HEK293 (cell line): ENCODE data around the gene SLC13A3.

Source experiments
- CTCF ChIP-seq: fragments of 450-650 bp; formaldehyde crosslinking; IDR thresholded peaks from 2 replicates; pipeline ENCODE4 v1.5.1; 2016; ENCODE audit warnings: missing biosample characterization, missing genetic modification characterization
- HOXA7 ChIP-seq: sonication (generic); formaldehyde crosslinking; IDR thresholded peaks from 2 replicates; pipeline ENCODE4 v1.8.1; 2022; ENCODE audit warnings: missing genetic modification reagents, borderline replicate concordance
- SP3 ChIP-seq: fragments of 450-650 bp; formaldehyde crosslinking; IDR thresholded peaks from 2 replicates; pipeline ENCODE4 v1.5.1; 2016; ENCODE audit warnings: missing biosample characterization, missing genetic modification characterization
- YY1 ChIP-seq: fragments of 450-650 bp; formaldehyde crosslinking; IDR thresholded peaks from 2 replicates; pipeline ENCODE4 v1.5.1; 2018; ENCODE audit warnings: missing biosample characterization, missing genetic modification characterization
- ZFP37 ChIP-seq: fragments of 450-650 bp; formaldehyde crosslinking; IDR thresholded peaks from 2 replicates; pipeline ENCODE4 v1.5.1; 2016; ENCODE audit warnings: missing biosample characterization, missing genetic modification characterization
- ZNF140 ChIP-seq: fragments of 450-650 bp; formaldehyde crosslinking; IDR thresholded peaks from 2 replicates; pipeline ENCODE4 v1.5.1; 2016; ENCODE audit warnings: missing biosample characterization, missing genetic modification characterization
- ZNF16 ChIP-seq: fragments of 450-650 bp; formaldehyde crosslinking; IDR thresholded peaks from 2 replicates; pipeline ENCODE4 v1.5.1; 2016; ENCODE audit warnings: low read depth, missing biosample characterization, missing genetic modification characterization
- ZNF394 ChIP-seq: fragments of 450-650 bp; formaldehyde crosslinking; IDR thresholded peaks from 2 replicates; pipeline ENCODE4 v1.5.1; 2016; ENCODE audit warnings: missing biosample characterization, missing genetic modification characterization, mild to moderate bottlenecking, moderate library complexity, borderline replicate concordance
- ZNF473 ChIP-seq: fragments of 450-650 bp; formaldehyde crosslinking; IDR thresholded peaks from 2 replicates; pipeline ENCODE4 v1.5.1; 2017; ENCODE audit warnings: missing biosample characterization, missing genetic modification characterization
- TF ChIP-seq, protein P1 (sequence below): fragments of 450-650 bp; formaldehyde crosslinking; IDR thresholded peaks from 2 replicates; pipeline ENCODE4 v1.5.1; 2016; ENCODE audit warnings: missing biosample characterization, missing genetic modification characterization
- TF ChIP-seq, protein P2 (sequence below): fragments of 450-650 bp; formaldehyde crosslinking; IDR thresholded peaks from 2 replicates; pipeline ENCODE4 v1.5.1; 2016; ENCODE audit warnings: missing biosample characterization, missing genetic modification characterization

- no peak for TF ChIP-seq ZNF16 (tag by site-specific recombination)
- no peak for TF ChIP-seq ZNF140 (tag by site-specific recombination)
- TF ChIP-seq, protein P1, sequence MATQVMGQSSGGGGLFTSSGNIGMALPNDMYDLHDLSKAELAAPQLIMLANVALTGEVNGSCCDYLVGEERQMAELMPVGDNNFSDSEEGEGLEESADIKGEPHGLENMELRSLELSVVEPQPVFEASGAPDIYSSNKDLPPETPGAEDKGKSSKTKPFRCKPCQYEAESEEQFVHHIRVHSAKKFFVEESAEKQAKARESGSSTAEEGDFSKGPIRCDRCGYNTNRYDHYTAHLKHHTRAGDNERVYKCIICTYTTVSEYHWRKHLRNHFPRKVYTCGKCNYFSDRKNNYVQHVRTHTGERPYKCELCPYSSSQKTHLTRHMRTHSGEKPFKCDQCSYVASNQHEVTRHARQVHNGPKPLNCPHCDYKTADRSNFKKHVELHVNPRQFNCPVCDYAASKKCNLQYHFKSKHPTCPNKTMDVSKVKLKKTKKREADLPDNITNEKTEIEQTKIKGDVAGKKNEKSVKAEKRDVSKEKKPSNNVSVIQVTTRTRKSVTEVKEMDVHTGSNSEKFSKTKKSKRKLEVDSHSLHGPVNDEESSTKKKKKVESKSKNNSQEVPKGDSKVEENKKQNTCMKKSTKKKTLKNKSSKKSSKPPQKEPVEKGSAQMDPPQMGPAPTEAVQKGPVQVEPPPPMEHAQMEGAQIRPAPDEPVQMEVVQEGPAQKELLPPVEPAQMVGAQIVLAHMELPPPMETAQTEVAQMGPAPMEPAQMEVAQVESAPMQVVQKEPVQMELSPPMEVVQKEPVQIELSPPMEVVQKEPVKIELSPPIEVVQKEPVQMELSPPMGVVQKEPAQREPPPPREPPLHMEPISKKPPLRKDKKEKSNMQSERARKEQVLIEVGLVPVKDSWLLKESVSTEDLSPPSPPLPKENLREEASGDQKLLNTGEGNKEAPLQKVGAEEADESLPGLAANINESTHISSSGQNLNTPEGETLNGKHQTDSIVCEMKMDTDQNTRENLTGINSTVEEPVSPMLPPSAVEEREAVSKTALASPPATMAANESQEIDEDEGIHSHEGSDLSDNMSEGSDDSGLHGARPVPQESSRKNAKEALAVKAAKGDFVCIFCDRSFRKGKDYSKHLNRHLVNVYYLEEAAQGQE, result no peak
- TF ChIP-seq CTCF (tag by site-specific recombination), result no peak
- TF ChIP-seq ZNF473 (tag by site-specific recombination), result no peak
- TF ChIP-seq, protein P2, sequence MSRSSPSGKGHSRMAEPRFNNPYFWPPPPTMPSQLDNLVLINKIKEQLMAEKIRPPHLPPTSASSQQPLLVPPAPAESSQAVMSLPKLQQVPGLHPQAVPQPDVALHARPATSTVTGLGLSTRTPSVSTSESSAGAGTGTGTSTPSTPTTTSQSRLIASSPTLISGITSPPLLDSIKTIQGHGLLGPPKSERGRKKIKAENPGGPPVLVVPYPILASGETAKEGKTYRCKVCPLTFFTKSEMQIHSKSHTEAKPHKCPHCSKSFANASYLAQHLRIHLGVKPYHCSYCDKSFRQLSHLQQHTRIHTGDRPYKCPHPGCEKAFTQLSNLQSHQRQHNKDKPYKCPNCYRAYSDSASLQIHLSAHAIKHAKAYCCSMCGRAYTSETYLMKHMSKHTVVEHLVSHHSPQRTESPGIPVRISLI, result no peak
- no peak for TF ChIP-seq SP3 (tag by site-specific recombination)
- no peak for TF ChIP-seq ZNF394 (tag by site-specific recombination)
- TF ChIP-seq HOXA7 (CRISPR knock-in tag), result no peak
- TF ChIP-seq ZFP37 (tag by site-specific recombination), result no peak
- TF ChIP-seq YY1, result no peak
Measured at GRCh38 chr20:46609043-46609442, 42.2 kb downstream of the SLC13A3 start.
